ENCODE data around the gene GSG1.

GSG1 gene

GRCh38 chr12:13095266-13095995 is 8.0 kb downstream of the GSG1 start:
- H4K20me1 ChIP-seq (ENCODE audit: insufficient read depth): no peaks in the 10 kb centered on the region
- H3K9ac ChIP-seq: no peak overlapping the region
- H2AFZ ChIP-seq (ENCODE audit: low read depth): no peak overlapping the region
- H3K4me3 ChIP-seq (IDR thresholded peaks at IDR 0.05; ENCODE audit: insufficient read depth, low read depth, low read length): no peak overlapping the region
- H3K27ac ChIP-seq: no peak overlapping the region
- H3K36me3 ChIP-seq (ENCODE audit: insufficient read depth): no peaks in the 10 kb centered on the region
- H3K27me3 ChIP-seq (ENCODE audit: insufficient read depth, low read depth): no peaks in the 10 kb centered on the region
- H3K4me1 ChIP-seq (ENCODE audit: low read depth, poor library complexity, severe bottlenecking): peaks cover 23% of the 10 kb centered on the region
- TF ChIP-seq, protein P1, sequence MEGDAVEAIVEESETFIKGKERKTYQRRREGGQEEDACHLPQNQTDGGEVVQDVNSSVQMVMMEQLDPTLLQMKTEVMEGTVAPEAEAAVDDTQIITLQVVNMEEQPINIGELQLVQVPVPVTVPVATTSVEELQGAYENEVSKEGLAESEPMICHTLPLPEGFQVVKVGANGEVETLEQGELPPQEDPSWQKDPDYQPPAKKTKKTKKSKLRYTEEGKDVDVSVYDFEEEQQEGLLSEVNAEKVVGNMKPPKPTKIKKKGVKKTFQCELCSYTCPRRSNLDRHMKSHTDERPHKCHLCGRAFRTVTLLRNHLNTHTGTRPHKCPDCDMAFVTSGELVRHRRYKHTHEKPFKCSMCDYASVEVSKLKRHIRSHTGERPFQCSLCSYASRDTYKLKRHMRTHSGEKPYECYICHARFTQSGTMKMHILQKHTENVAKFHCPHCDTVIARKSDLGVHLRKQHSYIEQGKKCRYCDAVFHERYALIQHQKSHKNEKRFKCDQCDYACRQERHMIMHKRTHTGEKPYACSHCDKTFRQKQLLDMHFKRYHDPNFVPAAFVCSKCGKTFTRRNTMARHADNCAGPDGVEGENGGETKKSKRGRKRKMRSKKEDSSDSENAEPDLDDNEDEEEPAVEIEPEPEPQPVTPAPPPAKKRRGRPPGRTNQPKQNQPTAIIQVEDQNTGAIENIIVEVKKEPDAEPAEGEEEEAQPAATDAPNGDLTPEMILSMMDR (conservative IDR thresholded peaks at IDR 0.05; ENCODE audit: low read depth, low read length): no peak
- no peaks in the 10 kb centered on the region for H3K79me2 ChIP-seq (ENCODE audit: insufficient read depth, low read depth)
- no peak overlapping the region for H3K4me2 ChIP-seq

- no peak overlapping the region for H3K9ac ChIP-seq
- peaks cover 22% of the 10 kb centered on the region for H3K4me1 ChIP-seq (ENCODE audit: low read depth, poor library complexity, severe bottlenecking)
- no peaks in the 10 kb centered on the region for H4K20me1 ChIP-seq (ENCODE audit: insufficient read depth)
- no peak overlapping the region for H2AFZ ChIP-seq (ENCODE audit: low read depth)
- H3K4me3 ChIP-seq (IDR thresholded peaks at IDR 0.05; ENCODE audit: insufficient read depth, low read depth, low read length): no peak overlapping the region
- no peak overlapping the region for H3K27ac ChIP-seq
- H3K27me3 ChIP-seq (ENCODE audit: insufficient read depth, low read depth): no peaks in the 10 kb centered on the region
- H3K4me2 ChIP-seq: no peak overlapping the region
- TF ChIP-seq, protein P1 (conservative IDR thresholded peaks at IDR 0.05; ENCODE audit: low read depth, low read length): no peak
- H3K79me2 ChIP-seq (ENCODE audit: insufficient read depth, low read depth): no peaks in the 10 kb centered on the region
- H3K36me3 ChIP-seq (ENCODE audit: insufficient read depth): no peaks in the 10 kb centered on the region
These were observed 9.1 kb downstream of the GSG1 start for GRCh38 chr12:13094367-13094766.

- H3K4me3 ChIP-seq (IDR thresholded peaks at IDR 0.05; ENCODE audit: insufficient read depth, low read depth, low read length): no peak overlapping the region
- H2AFZ ChIP-seq (ENCODE audit: low read depth): no peak overlapping the region
- H4K20me1 ChIP-seq (ENCODE audit: insufficient read depth): no peaks in the 10 kb centered on the region
- no peak overlapping the region for H3K27ac ChIP-seq
- H3K79me2 ChIP-seq (ENCODE audit: insufficient read depth, low read depth): no peaks in the 10 kb centered on the region
- H3K4me1 ChIP-seq (ENCODE audit: low read depth, poor library complexity, severe bottlenecking): peaks cover 19% of the 10 kb centered on the region
- no peak overlapping the region for H3K4me2 ChIP-seq
- TF ChIP-seq, protein P1 (conservative IDR thresholded peaks at IDR 0.05; ENCODE audit: low read depth, low read length): no peak
- no peak overlapping the region for H3K9ac ChIP-seq
- no peaks in the 10 kb centered on the region for H3K36me3 ChIP-seq (ENCODE audit: insufficient read depth)
- H3K27me3 ChIP-seq (ENCODE audit: insufficient read depth, low read depth): no peaks in the 10 kb centered on the region
These were observed 9.6 kb downstream of the GSG1 start for GRCh38 chr12:13093848-13094220.

- Histone ChIP-seq H3K27me3 (ENCODE audit: insufficient read depth, low read depth) (no peaks in the 10 kb centered on the region), H3K4me1 (ENCODE audit: low read depth, poor library complexity, severe bottlenecking) (peaks cover 14% of the 10 kb centered on the region), H3K27ac (no peak overlapping the region), H3K9ac (no peak overlapping the region), H4K20me1 (ENCODE audit: insufficient read depth) (no peaks in the 10 kb centered on the region), H2AFZ (ENCODE audit: low read depth) (no peak overlapping the region), H3K4me3 (IDR thresholded peaks at IDR 0.05; ENCODE audit: insufficient read depth, low read depth, low read length) (no peak overlapping the region), H3K4me2 (no peak overlapping the region), H3K36me3 (ENCODE audit: insufficient read depth) (no peaks in the 10 kb centered on the region), H3K79me2 (ENCODE audit: insufficient read depth, low read depth) (no peaks in the 10 kb centered on the region)
- TF ChIP-seq, protein P1 (conservative IDR thresholded peaks at IDR 0.05; ENCODE audit: low read depth, low read length): no peak
These were observed 10.1 kb downstream of the GSG1 start for GRCh38 chr12:13093191-13093847.

Measured in KMS-11 (cell line).